SIG-M5 treated with dmso at 0.1 percent for 504 hours (cell line): Measurements from ENCODE around the gene UBAC1.
A peak's percentile ranks its signal among the peaks of the same experiment; 100 is the strongest.
"Not testable (repeated sequence)": the region's sequence is repeated elsewhere in the genome, so short reads cannot be mapped to it uniquely, and the experiment has no call there.

Source experiments
- DNase-seq: peaks from one replicate; lab custom pipeline; 2025; ENCODE audit not compliant: unreplicated experiment; lab: John Stamatoyannopoulos, UW

Gene UBAC1

GRCh38 chr9:135978642-135979546, 17.7 kb upstream of the UBAC1 start:
- DNase-seq = no peak

GRCh38 chr9:135976944-135977343, 15.8 kb upstream of the UBAC1 start:
- DNase-seq = no peak

- no peak for DNase-seq
These were observed 15.4 kb upstream of the UBAC1 start for GRCh38 chr9:135976531-135976930.

GRCh38 chr9:135975834-135976233, 14.7 kb upstream of the UBAC1 start:
- no peak for DNase-seq

GRCh38 chr9:135974220-135974573, 13.0 kb upstream of the UBAC1 start:
- DNase-seq = no peak

GRCh38 chr9:135973277-135974219, 12.4 kb upstream of the UBAC1 start:
- DNase-seq = peak; percentile 64

- no peak for DNase-seq
These were observed 10.7 kb upstream of the UBAC1 start for GRCh38 chr9:135971892-135972291.

GRCh38 chr9:135971111-135971766, 10.1 kb upstream of the UBAC1 start:
- DNase-seq = no peak

- DNase-seq = no peak
These were observed 9.1 kb upstream of the UBAC1 start for GRCh38 chr9:135970128-135970815.

GRCh38 chr9:135969064-135969683, 8.0 kb upstream of the UBAC1 start:
- DNase-seq = no peak

- no peak for DNase-seq
These were observed 7.4 kb upstream of the UBAC1 start for GRCh38 chr9:135968601-135969000.

- no peak for DNase-seq
These were observed 6.9 kb upstream of the UBAC1 start for GRCh38 chr9:135968083-135968476.

- not testable (repeated sequence) for DNase-seq
These were observed 5.7 kb upstream of the UBAC1 start for GRCh38 chr9:135966916-135967260.

GRCh38 chr9:135965124-135965756, 4.1 kb upstream of the UBAC1 start:
- DNase-seq = no peak

GRCh38 chr9:135963938-135964337, 2.8 kb upstream of the UBAC1 start:
- DNase-seq = no peak

- DNase-seq = no peak
These were observed 2.2 kb upstream of the UBAC1 start for GRCh38 chr9:135963338-135963737.

GRCh38 chr9:135962696-135963307, 1.6 kb upstream of the UBAC1 start:
- DNase-seq = peak; percentile 31

- DNase-seq = peak; percentile 36
These were observed 880 bp upstream of the UBAC1 start for GRCh38 chr9:135961811-135962695.
